Uterus (tissue), 4 donors: Measurements from ENCODE around the gene RABAC1. TPM values are rescaled to one million over a fixed set of nuclear protein-coding genes. Genes with fewer than 3 reads are reported as not detected.
"Not testable (repeated sequence)": the region's sequence is repeated elsewhere in the genome, so short reads cannot be mapped to it uniquely, and the experiment has no call there.

ENCODE experiments used
- DNase-seq, 2 donors: peaks; one replicate each; pipeline ENCODE4 v3.0.0-alpha.2; 2019 to 2020
- H3K27ac ChIP-seq, 2 donors: fragments of 200-600 bp; sonication (generic); 1 replicate in 1 of 2; 2 replicates in 1 of 2; pipeline ENCODE4 v1.5.1; 2016 to 2018
- H3K27me3 ChIP-seq, 2 donors: fragments of 200-600 bp; sonication (generic); one replicate each; pipeline ENCODE4 v1.5.1; 2018 to 2019; ENCODE audit warnings: control low read depth in 1 of 2
- H3K36me3 ChIP-seq, 2 donors: fragments of 200-600 bp; sonication (generic); one replicate each; pipeline ENCODE4 v1.5.1; 2019; ENCODE audit warnings: control low read depth in 1 of 2
- H3K4me1 ChIP-seq, 2 donors: fragments of 200-600 bp; sonication (generic); one replicate each; pipeline ENCODE4 v1.5.1; 2018 to 2019; ENCODE audit warnings: control low read depth in 1 of 2
- H3K4me3 ChIP-seq, 2 donors: fragments of 200-600 bp; sonication (generic); 1 replicate in 1 of 2; 2 replicates in 1 of 2; pipeline ENCODE4 v1.5.1; 2018 to 2019; ENCODE audit warnings: mild to moderate bottlenecking in 1 of 2
- H3K9me3 ChIP-seq, 2 donors: fragments of 200-600 bp; sonication (generic); one replicate each; pipeline ENCODE4 v1.5.1; 2019; ENCODE audit warnings: control low read depth in 1 of 2
- CTCF ChIP-seq, 4 experiments: fragments of 200-600 bp in 2 of 4; fragments of 450-650 bp in 2 of 4; sonication (generic) in 2 of 4; IDR thresholded peaks; one replicate each; pipeline ENCODE4 v1.5.1; 2016 to 2019; ENCODE audit warnings: antibody characterized with exemption in 4 of 4, mild to moderate bottlenecking in 2 of 4, moderate library complexity in 1 of 4
- POLR2A ChIP-seq, 2 donors: fragments of 450-650 bp; IDR thresholded peaks; one replicate each; pipeline ENCODE4 v1.6.1; 2016; ENCODE audit warnings: antibody characterized with exemption in 2 of 2, mild to moderate bottlenecking in 1 of 2, moderate library complexity in 1 of 2
- intact Hi-C: fragments of 100-400 bp; cut with DNase I; formaldehyde crosslinking; loops from one replicate; pipeline ENCODE4 v1.15.1; 2023; ENCODE audit warnings: low total_unique reads
- total RNA-seq, 4 donors: library from RNA; depleted of rRNA in 3 of 4; stranded (reverse); fragments of >200 nt in 3 of 4; gene quantifications; one replicate each; pipeline versions ENCODE4 v1.1.0 to v1.2.4, GENCODE V29; 2014 to 2023
- donor health status: DM: yes; HTN: yes; CAD: no.

RABAC1 gene
- total RNA-seq, 4 donors from 2014 or later: 83.0 to 223 (median 178) TPM

- H3K27me3 ChIP-seq: peaks cover 12 to 19% of the 10 kb centered on the region in 2 donors
Measured at GRCh38 chr19:41993612-41994483, 34.7 kb upstream of the RABAC1 start, which contains the start of gene ATP1A3. TSS of gene ATP1A3 (minus strand) at chr19:41994230. CDS start at chr19:41994076, 154 bp downstream.

GRCh38 chr19:41991925-41992569, 32.9 kb upstream of the RABAC1 start:
- H3K27me3 ChIP-seq: peaks cover 2 to 19% of the 10 kb centered on the region in 2 donors
- DNase-seq, H3K4me3 ChIP-seq, intact Hi-C loops, H3K4me1 ChIP-seq, H3K27ac ChIP-seq, H3K9me3 ChIP-seq, H3K36me3 ChIP-seq: not testable (repeated sequence)

More at GRCh38 chr19:41993612-41994483, 34.7 kb upstream of the RABAC1 start, which contains the start of gene ATP1A3:
- H3K4me1 ChIP-seq: peaks cover 0 to 8% of the 10 kb centered on the region in 2 donors
- H3K4me3 ChIP-seq: no peak within 1 kb of the TSS
- H3K27ac ChIP-seq: no peak within 1 kb of the TSS
- no peak for DNase-seq
- no peaks in the 10 kb centered on the region for H3K36me3 ChIP-seq
- no peaks in the 10 kb centered on the region for H3K9me3 ChIP-seq
- intact Hi-C loops: no loop called here
- no peak for TF ChIP-seq POLR2A (IDR thresholded peaks at IDR 0.05)
- TF ChIP-seq CTCF (IDR thresholded peaks at IDR 0.05): no peak

GRCh38 chr19:41991025-41991424, 31.9 kb upstream of the RABAC1 start:
- TF ChIP-seq CTCF (IDR thresholded peaks at IDR 0.05) (no peak), POLR2A (IDR thresholded peaks at IDR 0.05) (no peak)
- Histone ChIP-seq H3K36me3 (no peaks in the 10 kb centered on the region), H3K4me1 (peaks cover 0 to 4% of the 10 kb centered on the region in 2 donors), H3K9me3 (no peaks in the 10 kb centered on the region), H3K27me3 (peaks cover 2 to 13% of the 10 kb centered on the region in 2 donors), H3K4me3 (no peak overlapping the region), H3K27ac (no peak overlapping the region)
- DNase-seq: no peak
- intact Hi-C loops: no loop called here

GRCh38 chr19:41990615-41991014, 31.5 kb upstream of the RABAC1 start:
- peaks cover 0 to 4% of the 10 kb centered on the region in 2 donors for H3K4me1 ChIP-seq
- H3K27me3 ChIP-seq: peaks cover 2 to 11% of the 10 kb centered on the region in 2 donors
- H3K4me3 ChIP-seq: no peak overlapping the region
- no peak overlapping the region for H3K27ac ChIP-seq
- intact Hi-C loops: no loop called here
- TF ChIP-seq POLR2A (IDR thresholded peaks at IDR 0.05): no peak
- TF ChIP-seq CTCF (IDR thresholded peaks at IDR 0.05): no peak
- no peaks in the 10 kb centered on the region for H3K36me3 ChIP-seq
- H3K9me3 ChIP-seq: no peaks in the 10 kb centered on the region
- no peak for DNase-seq

- Histone ChIP-seq H3K4me1 (peaks cover 0 to 4% of the 10 kb centered on the region in 2 donors), H3K9me3 (no peaks in the 10 kb centered on the region), H3K27me3 (peaks cover 0 to 11% of the 10 kb centered on the region in 2 donors), H3K4me3 (no peak overlapping the region), H3K36me3 (no peaks in the 10 kb centered on the region), H3K27ac (no peak overlapping the region)
- intact Hi-C loops: no loop called here
- DNase-seq: no peak
- TF ChIP-seq POLR2A (IDR thresholded peaks at IDR 0.05): no peak
- TF ChIP-seq CTCF (IDR thresholded peaks at IDR 0.05): no peak
Measured at GRCh38 chr19:41990028-41990427, 30.9 kb upstream of the RABAC1 start.
